HepG2 (cell line): ENCODE results near the gene TUT1. TPM values are rescaled to one million over a fixed set of nuclear protein-coding genes. Genes with fewer than 3 reads are reported as not detected.

ENCODE experiments used
- AFF4 ChIP-seq: sonication (generic); formaldehyde crosslinking; IDR thresholded peaks from 2 replicates; pipeline ENCODE4 v1.4.0; 2020; ENCODE audit warnings: missing genetic modification reagents
- ELF3 ChIP-seq: IDR thresholded peaks from 2 replicates; pipeline ENCODE4 v1.6.1; 2016; ENCODE audit warnings: missing genetic modification reagents, missing compliant biosample characterization
- IRF9 ChIP-seq: sonication (generic); formaldehyde crosslinking; IDR thresholded peaks from 2 replicates; pipeline ENCODE4 v1.8.0; 2022; ENCODE audit warnings: missing genetic modification reagents, mild to moderate bottlenecking, borderline replicate concordance
- JUND ChIP-seq: sonication (generic); formaldehyde crosslinking; IDR thresholded peaks from 2 replicates; pipeline ENCODE4 v1.8.0; 2022; ENCODE audit warnings: mild to moderate bottlenecking, missing genetic modification reagents
- KLF12 ChIP-seq: sonication (generic); formaldehyde crosslinking; IDR thresholded peaks from 2 replicates; pipeline ENCODE4 v1.4.0; 2020; ENCODE audit warnings: missing genetic modification reagents, borderline replicate concordance
- KLF6 ChIP-seq: IDR thresholded peaks from 2 replicates; pipeline ENCODE4 v1.8.0; 2016; ENCODE audit warnings: missing biosample characterization, missing genetic modification reagents
- MED8 ChIP-seq: sonication (generic); formaldehyde crosslinking; IDR thresholded peaks from 2 replicates; pipeline ENCODE4 v1.8.1; 2023; ENCODE audit warnings: mild to moderate bottlenecking, missing genetic modification reagents; ENCODE audit not compliant: insufficient replicate concordance
- MXD3 ChIP-seq: IDR thresholded peaks from 2 replicates; pipeline ENCODE4 v1.6.1; 2016; ENCODE audit warnings: mild to moderate bottlenecking, missing biosample characterization, missing genetic modification reagents
- POLR2A ChIP-seq, 2 experiments: IDR thresholded peaks; 2 replicates each; pipeline ENCODE4 v1.6.1; 2011; ENCODE audit warnings: low read depth in 2 of 2, low read length in 2 of 2, mild to moderate bottlenecking in 1 of 2, moderate library complexity in 1 of 2; ENCODE audit not compliant: insufficient read depth in 1 of 2
- RBM39 ChIP-seq: fragments of 200-400 bp; formaldehyde crosslinking; IDR thresholded peaks from one replicate; pipeline ENCODE4 v1.6.1; 2018; ENCODE audit warnings: antibody characterized with exemption, mild to moderate bottlenecking, low read depth, low read length; ENCODE audit not compliant: poor library complexity, severe bottlenecking
- REPIN1 ChIP-seq: sonication (generic); formaldehyde crosslinking; IDR thresholded peaks from 2 replicates; pipeline ENCODE4 v1.8.0; 2022; ENCODE audit warnings: missing genetic modification reagents, low read depth, mild to moderate bottlenecking, borderline replicate concordance
- U2AF2 ChIP-seq: fragments of 200-400 bp; formaldehyde crosslinking; IDR thresholded peaks from 2 replicates; pipeline ENCODE4 v1.6.1; 2017; ENCODE audit warnings: low read depth, mild to moderate bottlenecking, low read length
- ZNF432 ChIP-seq: sonication (generic); formaldehyde crosslinking; IDR thresholded peaks from 2 replicates; pipeline ENCODE4 v1.5.0; 2020; ENCODE audit warnings: missing genetic modification reagents, mild to moderate bottlenecking, borderline replicate concordance
- ZNF446 ChIP-seq: sonication (generic); formaldehyde crosslinking; IDR thresholded peaks from 2 replicates; pipeline ENCODE4 v1.5.0; 2020; ENCODE audit warnings: mild to moderate bottlenecking, missing genetic modification reagents
- polyA plus RNA-seq, 8 experiments: library from polyadenylated mRNA; depleted of rRNA in 3 of 8; stranded (reverse) in 7 of 8; unstranded in 1 of 8; fragments of >200 nt; fragmentation: Illumina TruSeq in 4 of 8; extraction: Trizol in 4 of 8; gene quantifications; 2 replicates each; pipeline versions ENCODE4 v1.2.1 to v1.2.3, GENCODE V29; 2011 to 2016; ENCODE audit warnings: low read depth in 4 of 8, missing spikeins in 1 of 8, mixed read lengths in 1 of 8; ENCODE audit not compliant: insufficient read depth in 1 of 8
- total RNA-seq, 5 experiments: library from RNA; depleted of rRNA; stranded (reverse); fragments of >200 nt; fragmentation: Illumina TruSeq; extraction: Trizol; gene quantifications; 2 replicates each; pipeline ENCODE4 v1.2.3, GENCODE V29; 2016; ENCODE audit warnings: low read depth in 1 of 5
- TF ChIP-seq, protein P1 (sequence below): sonication (generic); formaldehyde crosslinking; IDR thresholded peaks from 2 replicates; pipeline ENCODE4 v1.5.1; 2020; ENCODE audit warnings: missing genetic modification reagents, mild to moderate bottlenecking, borderline replicate concordance
- TF ChIP-seq, protein P2 (sequence below): sonication (generic); formaldehyde crosslinking; IDR thresholded peaks from 2 replicates; pipeline ENCODE4 v1.5.0; 2020; ENCODE audit warnings: mild to moderate bottlenecking, missing genetic modification reagents, borderline replicate concordance

TUT1 gene
- total and polyA plus RNA-seq, 2 of the 13 experiments (the other 11 are each of a cell fraction or from before 2014, with no cell fraction given): 9.7 to 14.3 TPM

GRCh38 chr11:62546244-62546928, 44.9 kb downstream of the TUT1 start, which contains the start of gene AHNAK (continued):
- TF ChIP-seq, protein P1, sequence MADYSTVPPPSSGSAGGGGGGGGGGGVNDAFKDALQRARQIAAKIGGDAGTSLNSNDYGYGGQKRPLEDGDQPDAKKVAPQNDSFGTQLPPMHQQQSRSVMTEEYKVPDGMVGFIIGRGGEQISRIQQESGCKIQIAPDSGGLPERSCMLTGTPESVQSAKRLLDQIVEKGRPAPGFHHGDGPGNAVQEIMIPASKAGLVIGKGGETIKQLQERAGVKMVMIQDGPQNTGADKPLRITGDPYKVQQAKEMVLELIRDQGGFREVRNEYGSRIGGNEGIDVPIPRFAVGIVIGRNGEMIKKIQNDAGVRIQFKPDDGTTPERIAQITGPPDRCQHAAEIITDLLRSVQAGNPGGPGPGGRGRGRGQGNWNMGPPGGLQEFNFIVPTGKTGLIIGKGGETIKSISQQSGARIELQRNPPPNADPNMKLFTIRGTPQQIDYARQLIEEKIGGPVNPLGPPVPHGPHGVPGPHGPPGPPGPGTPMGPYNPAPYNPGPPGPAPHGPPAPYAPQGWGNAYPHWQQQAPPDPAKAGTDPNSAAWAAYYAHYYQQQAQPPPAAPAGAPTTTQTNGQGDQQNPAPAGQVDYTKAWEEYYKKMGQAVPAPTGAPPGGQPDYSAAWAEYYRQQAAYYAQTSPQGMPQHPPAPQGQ (CRISPR knock-in tag): 0 out of 2 replicates have a peak, but pooled peaks have one; percentile 64
- TF ChIP-seq POLR2A (IDR thresholded peaks at IDR 0.05; ENCODE audit: insufficient read depth in 1 of 2, low read depth in 2 of 2, low read length in 2 of 2) (peak in 1 of 2 experiments; percentile 56; a peak in 2 of 4 replicates), KLF12 (CRISPR knock-in tag) (peak; percentile 66; the same call in 1 of the 2 replicates), ZNF446 (CRISPR knock-in tag) (0 out of 2 replicates have a peak, but pooled peaks have one; percentile 30), KLF6 (CRISPR knock-in tag) (peak; percentile 43; the same call in 1 of the 2 replicates), ELF3 (CRISPR knock-in tag) (0 out of 2 replicates have a peak, but pooled peaks have one; percentile 11), U2AF2 (no peak), ZNF432 (CRISPR knock-in tag) (no peak), REPIN1 (CRISPR knock-in tag) (0 out of 2 replicates have a peak, but pooled peaks have one; percentile 50), AFF4 (CRISPR knock-in tag) (peak; percentile 52; the same call in 1 of the 2 replicates), IRF9 (0 out of 2 replicates have a peak, but pooled peaks have one; percentile 40), MXD3 (peak; percentile 60; the same call in 1 of the 2 replicates), JUND (no peak), MED8 (CRISPR knock-in tag) (peak; percentile 71), RBM39 (peak; percentile 2)
- TF ChIP-seq, protein P2, sequence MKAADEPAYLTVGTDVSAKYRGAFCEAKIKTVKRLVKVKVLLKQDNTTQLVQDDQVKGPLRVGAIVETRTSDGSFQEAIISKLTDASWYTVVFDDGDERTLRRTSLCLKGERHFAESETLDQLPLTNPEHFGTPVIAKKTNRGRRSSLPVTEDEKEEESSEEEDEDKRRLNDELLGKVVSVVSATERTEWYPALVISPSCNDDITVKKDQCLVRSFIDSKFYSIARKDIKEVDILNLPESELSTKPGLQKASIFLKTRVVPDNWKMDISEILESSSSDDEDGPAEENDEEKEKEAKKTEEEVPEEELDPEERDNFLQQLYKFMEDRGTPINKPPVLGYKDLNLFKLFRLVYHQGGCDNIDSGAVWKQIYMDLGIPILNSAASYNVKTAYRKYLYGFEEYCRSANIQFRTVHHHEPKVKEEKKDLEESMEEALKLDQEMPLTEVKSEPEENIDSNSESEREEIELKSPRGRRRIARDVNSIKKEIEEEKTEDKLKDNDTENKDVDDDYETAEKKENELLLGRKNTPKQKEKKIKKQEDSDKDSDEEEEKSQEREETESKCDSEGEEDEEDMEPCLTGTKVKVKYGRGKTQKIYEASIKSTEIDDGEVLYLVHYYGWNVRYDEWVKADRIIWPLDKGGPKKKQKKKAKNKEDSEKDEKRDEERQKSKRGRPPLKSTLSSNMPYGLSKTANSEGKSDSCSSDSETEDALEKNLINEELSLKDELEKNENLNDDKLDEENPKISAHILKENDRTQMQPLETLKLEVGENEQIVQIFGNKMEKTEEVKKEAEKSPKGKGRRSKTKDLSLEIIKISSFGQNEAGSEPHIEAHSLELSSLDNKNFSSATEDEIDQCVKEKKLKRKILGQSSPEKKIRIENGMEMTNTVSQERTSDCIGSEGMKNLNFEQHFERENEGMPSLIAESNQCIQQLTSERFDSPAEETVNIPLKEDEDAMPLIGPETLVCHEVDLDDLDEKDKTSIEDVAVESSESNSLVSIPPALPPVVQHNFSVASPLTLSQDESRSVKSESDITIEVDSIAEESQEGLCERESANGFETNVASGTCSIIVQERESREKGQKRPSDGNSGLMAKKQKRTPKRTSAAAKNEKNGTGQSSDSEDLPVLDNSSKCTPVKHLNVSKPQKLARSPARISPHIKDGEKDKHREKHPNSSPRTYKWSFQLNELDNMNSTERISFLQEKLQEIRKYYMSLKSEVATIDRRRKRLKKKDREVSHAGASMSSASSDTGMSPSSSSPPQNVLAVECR: peak; percentile 39
